Measurements from ENCODE around the gene ZNF32. TPM values are rescaled to one million over a fixed set of nuclear protein-coding genes. Genes with fewer than 3 reads are reported as not detected.

Gene ZNF32
- total RNA-seq, 1 experiment from 2014 or later, result 37.6 TPM

GRCh38 chr10:43653746-43654145, 5.1 kb upstream of the ZNF32 start:
- DNase-seq (ENCODE audit: low spot score), result peak; percentile 71
- TF ChIP-seq CTCF (conservative IDR thresholded peaks at IDR 0.05; ENCODE audit: low read depth, low read length) (no peak), EZH2 (IDR thresholded peaks at IDR 0.05; ENCODE audit: borderline replicate concordance, low read depth, low read length, poor library complexity, severe bottlenecking) (no peak)
- BruUV-seq (replicated peaks), result no TSS peak
- Histone ChIP-seq H3K9me3 (ENCODE audit: low read depth, low read length, poor library complexity, severe bottlenecking) (no peaks in the 10 kb centered on the region), H3K36me3 (ENCODE audit: insufficient read depth, low read length, poor library complexity, severe bottlenecking) (no peaks in the 10 kb centered on the region), H3K27ac (ENCODE audit: low read depth, low read length, poor library complexity, severe bottlenecking) (no peak overlapping the region), H3K4me3 (ENCODE audit: low read depth, low read length, poor library complexity, severe bottlenecking) (no peak overlapping the region), H3K4me1 (ENCODE audit: insufficient read depth, low read length, poor library complexity, severe bottlenecking) (peaks cover 8% of the 10 kb centered on the region), H3K27me3 (replicated peaks; ENCODE audit: insufficient read depth, low read depth, low read length, poor library complexity) (no peaks in the 10 kb centered on the region)
- ChIA-PET CTCF (no interaction called here), POLR2A (ENCODE audit: low non-redundant PET) (no interaction called here)
- intact Hi-C loops (cut with micrococcal nuclease; ENCODE audit: unreplicated experiment), result no loop called here

- CTCF ChIA-PET, result no interaction called here
Measured at GRCh38 chr10:43649185-43649523, 473 bp upstream of the ZNF32 start.

GRCh38 chr10:43648095-43648397, 635 bp downstream of the ZNF32 start:
- H3K27me3 ChIP-seq (replicated peaks; ENCODE audit: insufficient read depth, low read depth, low read length, poor library complexity), result no peaks in the 10 kb centered on the region
- ChIA-PET POLR2A (ENCODE audit: low non-redundant PET) (no interaction called here), CTCF (no interaction called here)
- no peaks in the 10 kb centered on the region for H3K4me1 ChIP-seq (ENCODE audit: insufficient read depth, low read length, poor library complexity, severe bottlenecking)
- H3K4me3 ChIP-seq (ENCODE audit: low read depth, low read length, poor library complexity, severe bottlenecking), result peak overlapping the region; percentile 73
- peak; percentile 55 for DNase-seq (ENCODE audit: low spot score)
- H3K36me3 ChIP-seq (ENCODE audit: insufficient read depth, low read length, poor library complexity, severe bottlenecking), result peaks cover 37% of the 10 kb centered on the region
- BruUV-seq (replicated peaks), result no TSS peak
- intact Hi-C loops (cut with micrococcal nuclease; ENCODE audit: unreplicated experiment), result no loop called here
- H3K9me3 ChIP-seq (ENCODE audit: low read depth, low read length, poor library complexity, severe bottlenecking), result peaks cover 49% of the 10 kb centered on the region
- peak overlapping the region; percentile 89 for H3K27ac ChIP-seq (ENCODE audit: low read depth, low read length, poor library complexity, severe bottlenecking)
- no peak for TF ChIP-seq EZH2 (IDR thresholded peaks at IDR 0.05; ENCODE audit: borderline replicate concordance, low read depth, low read length, poor library complexity, severe bottlenecking)
- no peak for TF ChIP-seq CTCF (conservative IDR thresholded peaks at IDR 0.05; ENCODE audit: low read depth, low read length)

More at GRCh38 chr10:43649185-43649523, 473 bp upstream of the ZNF32 start:
- TF ChIP-seq CTCF (conservative IDR thresholded peaks at IDR 0.05; ENCODE audit: low read depth, low read length), result no peak
- no peak for TF ChIP-seq EZH2 (IDR thresholded peaks at IDR 0.05; ENCODE audit: borderline replicate concordance, low read depth, low read length, poor library complexity, severe bottlenecking)
- Histone ChIP-seq H3K27ac (ENCODE audit: low read depth, low read length, poor library complexity, severe bottlenecking) (peak overlapping the region; percentile 89), H3K36me3 (ENCODE audit: insufficient read depth, low read length, poor library complexity, severe bottlenecking) (peaks cover 26% of the 10 kb centered on the region), H3K4me3 (ENCODE audit: low read depth, low read length, poor library complexity, severe bottlenecking) (peak overlapping the region; percentile 73), H3K27me3 (replicated peaks; ENCODE audit: insufficient read depth, low read depth, low read length, poor library complexity) (no peaks in the 10 kb centered on the region), H3K9me3 (ENCODE audit: low read depth, low read length, poor library complexity, severe bottlenecking) (peaks cover 38% of the 10 kb centered on the region), H3K4me1 (ENCODE audit: insufficient read depth, low read length, poor library complexity, severe bottlenecking) (peaks cover 8% of the 10 kb centered on the region)
- intact Hi-C loops (cut with micrococcal nuclease; ENCODE audit: unreplicated experiment), result no loop called here
- BruUV-seq (replicated peaks), result no TSS peak
- DNase-seq (ENCODE audit: low spot score), result no peak
- POLR2A ChIA-PET (ENCODE audit: low non-redundant PET), result interaction anchor here (0.6 kb wide), 1 partner anchor 555 kb away, joined by 3 read pairs; no protein-coding TSS in a partner anchor

Data from A673 (cell line).